Right atrium auricular region (tissue), 2 donors: ENCODE data around the gene FZR1. TPM values are rescaled to one million over a fixed set of nuclear protein-coding genes. Genes with fewer than 3 reads are reported as not detected.

Experiments
- DNase-seq: peaks from one replicate; pipeline ENCODE4 v3.0.0-alpha.2; 2019; ENCODE audit warnings: low spot score
- H3K27ac ChIP-seq, 2 donors: fragments of 200-600 bp; sonication (generic); 1 replicate in 1 of 2; 2 replicates in 1 of 2; pipeline ENCODE4 v1.5.1; 2016 to 2019
- H3K27me3 ChIP-seq, 2 donors: fragments of 200-600 bp; sonication (generic); one replicate each; pipeline versions ENCODE4 v1.5.1 to v1.6.0; 2017 to 2019
- H3K36me3 ChIP-seq: fragments of 200-600 bp; sonication (generic); one replicate; pipeline ENCODE4 v1.5.1; 2016
- H3K4me1 ChIP-seq, 2 donors: fragments of 200-600 bp; sonication (generic); one replicate each; pipeline versions ENCODE4 v1.5.1 to v1.6.0; 2017 to 2019
- H3K4me3 ChIP-seq, 2 donors: fragments of 200-600 bp; sonication (generic); 1 replicate in 1 of 2; 2 replicates in 1 of 2; pipeline ENCODE4 v1.5.1; 2017 to 2019; ENCODE audit warnings: mild to moderate bottlenecking in 1 of 2, moderate library complexity in 1 of 2
- H3K9me3 ChIP-seq, 2 donors: fragments of 200-600 bp; sonication (generic); one replicate each; pipeline ENCODE4 v1.5.1; 2019
- total RNA-seq, 2 donors: library from RNA; depleted of rRNA; stranded (reverse); fragments of >200 nt; gene quantifications; one replicate each; pipeline ENCODE4 v1.1.0, GENCODE V29; 2016
- TF ChIP-seq, protein P1 (sequence below), 2 donors: fragments of 200-600 bp; sonication (generic); IDR thresholded peaks; one replicate each; pipeline ENCODE4 v1.5.1; 2019; ENCODE audit warnings: antibody characterized with exemption in 2 of 2

The FZR1 gene
- total RNA-seq, 2 donors from 2014 or later = 20.6 to 21.7 TPM

GRCh38 chr19:3573858-3574637 lies 67.9 kb downstream of the FZR1 start:
- no peaks in the 10 kb centered on the region for H3K27me3 ChIP-seq
- peaks cover 5% of the 10 kb centered on the region for H3K36me3 ChIP-seq
- TF ChIP-seq, protein P1, sequence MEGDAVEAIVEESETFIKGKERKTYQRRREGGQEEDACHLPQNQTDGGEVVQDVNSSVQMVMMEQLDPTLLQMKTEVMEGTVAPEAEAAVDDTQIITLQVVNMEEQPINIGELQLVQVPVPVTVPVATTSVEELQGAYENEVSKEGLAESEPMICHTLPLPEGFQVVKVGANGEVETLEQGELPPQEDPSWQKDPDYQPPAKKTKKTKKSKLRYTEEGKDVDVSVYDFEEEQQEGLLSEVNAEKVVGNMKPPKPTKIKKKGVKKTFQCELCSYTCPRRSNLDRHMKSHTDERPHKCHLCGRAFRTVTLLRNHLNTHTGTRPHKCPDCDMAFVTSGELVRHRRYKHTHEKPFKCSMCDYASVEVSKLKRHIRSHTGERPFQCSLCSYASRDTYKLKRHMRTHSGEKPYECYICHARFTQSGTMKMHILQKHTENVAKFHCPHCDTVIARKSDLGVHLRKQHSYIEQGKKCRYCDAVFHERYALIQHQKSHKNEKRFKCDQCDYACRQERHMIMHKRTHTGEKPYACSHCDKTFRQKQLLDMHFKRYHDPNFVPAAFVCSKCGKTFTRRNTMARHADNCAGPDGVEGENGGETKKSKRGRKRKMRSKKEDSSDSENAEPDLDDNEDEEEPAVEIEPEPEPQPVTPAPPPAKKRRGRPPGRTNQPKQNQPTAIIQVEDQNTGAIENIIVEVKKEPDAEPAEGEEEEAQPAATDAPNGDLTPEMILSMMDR (IDR thresholded peaks at IDR 0.05) = no peak
- H3K4me3 ChIP-seq = peak overlapping the region; percentile 62 to 99
- H3K9me3 ChIP-seq = no peaks in the 10 kb centered on the region
- H3K4me1 ChIP-seq = peaks cover 0 to 28% of the 10 kb centered on the region in 2 donors
- no peak overlapping the region for H3K27ac ChIP-seq
- DNase-seq = peak; percentile 75

DNA sequence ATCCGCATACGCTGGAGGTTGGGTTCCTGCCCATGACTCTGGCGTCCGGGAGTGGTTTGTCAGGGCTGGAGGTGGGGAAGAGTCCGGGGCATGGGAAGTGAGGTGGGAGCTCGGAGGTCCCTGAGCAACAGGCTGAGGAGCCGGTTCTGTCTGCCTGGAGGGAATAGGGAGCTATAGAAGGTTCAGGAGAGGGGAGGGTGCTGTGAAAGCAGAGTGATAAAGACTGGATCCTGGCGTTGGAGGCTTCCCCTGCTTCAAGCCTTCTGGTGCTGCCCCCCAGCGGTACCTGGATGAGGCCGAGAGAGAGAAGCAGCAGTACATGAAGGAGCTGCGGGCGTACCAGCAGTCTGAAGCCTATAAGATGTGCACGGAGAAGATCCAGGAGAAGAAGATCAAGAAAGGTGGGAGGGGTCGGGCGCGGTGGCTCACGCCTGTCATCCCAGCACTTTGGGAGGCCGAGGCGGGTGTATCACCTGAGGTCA lies 69.2 kb downstream of the FZR1 start:
- H3K4me1 ChIP-seq = peaks cover 0 to 28% of the 10 kb centered on the region in 2 donors
- TF ChIP-seq, protein P1 (IDR thresholded peaks at IDR 0.05) = no peak

GRCh38 chr19:3575949-3576673 lies 70.0 kb downstream of the FZR1 start:
- no peaks in the 10 kb centered on the region for H3K9me3 ChIP-seq
- DNase-seq = no peak
- H3K27me3 ChIP-seq = no peaks in the 10 kb centered on the region
- H3K4me1 ChIP-seq = peaks cover 0 to 28% of the 10 kb centered on the region in 2 donors
- peak overlapping the region; percentile 14 to 31 for H3K4me3 ChIP-seq
- peaks cover 5% of the 10 kb centered on the region for H3K36me3 ChIP-seq
- H3K27ac ChIP-seq = no peak overlapping the region
- TF ChIP-seq, protein P1 (IDR thresholded peaks at IDR 0.05) = no peak

More for the DNA sequence above, 69.2 kb downstream of the FZR1 start:
- Histone ChIP-seq H3K36me3 (peaks cover 5% of the 10 kb centered on the region), H3K4me3 (no peak overlapping the region), H3K27ac (no peak overlapping the region), H3K27me3 (no peaks in the 10 kb centered on the region), H3K9me3 (no peaks in the 10 kb centered on the region)
- no peak for DNase-seq

GRCh38 chr19:3576696-3577443 lies 70.8 kb downstream of the FZR1 start:
- H3K4me3 ChIP-seq = peak overlapping the region; percentile 14 to 31
- H3K27ac ChIP-seq = peak overlapping the region in 1 of 2 donors; percentile 48

More at GRCh38 chr19:3576696-3577443, 70.8 kb downstream of the FZR1 start:
- Histone ChIP-seq H3K4me1 (peaks cover 0 to 26% of the 10 kb centered on the region in 2 donors), H3K27me3 (no peaks in the 10 kb centered on the region), H3K9me3 (no peaks in the 10 kb centered on the region), H3K36me3 (peaks cover 5% of the 10 kb centered on the region)
- TF ChIP-seq, protein P1 (IDR thresholded peaks at IDR 0.05) = no peak
- no peak for DNase-seq
